ENCODE data around the gene GLP1R.

GRCh38 chr6:39083231-39083634 lies 34.7 kb downstream of the GLP1R start:
- TF ChIP-seq, protein P1, sequence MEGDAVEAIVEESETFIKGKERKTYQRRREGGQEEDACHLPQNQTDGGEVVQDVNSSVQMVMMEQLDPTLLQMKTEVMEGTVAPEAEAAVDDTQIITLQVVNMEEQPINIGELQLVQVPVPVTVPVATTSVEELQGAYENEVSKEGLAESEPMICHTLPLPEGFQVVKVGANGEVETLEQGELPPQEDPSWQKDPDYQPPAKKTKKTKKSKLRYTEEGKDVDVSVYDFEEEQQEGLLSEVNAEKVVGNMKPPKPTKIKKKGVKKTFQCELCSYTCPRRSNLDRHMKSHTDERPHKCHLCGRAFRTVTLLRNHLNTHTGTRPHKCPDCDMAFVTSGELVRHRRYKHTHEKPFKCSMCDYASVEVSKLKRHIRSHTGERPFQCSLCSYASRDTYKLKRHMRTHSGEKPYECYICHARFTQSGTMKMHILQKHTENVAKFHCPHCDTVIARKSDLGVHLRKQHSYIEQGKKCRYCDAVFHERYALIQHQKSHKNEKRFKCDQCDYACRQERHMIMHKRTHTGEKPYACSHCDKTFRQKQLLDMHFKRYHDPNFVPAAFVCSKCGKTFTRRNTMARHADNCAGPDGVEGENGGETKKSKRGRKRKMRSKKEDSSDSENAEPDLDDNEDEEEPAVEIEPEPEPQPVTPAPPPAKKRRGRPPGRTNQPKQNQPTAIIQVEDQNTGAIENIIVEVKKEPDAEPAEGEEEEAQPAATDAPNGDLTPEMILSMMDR (IDR thresholded peaks at IDR 0.05) = no peak
- no peak for TF ChIP-seq POLR2A (IDR thresholded peaks at IDR 0.05)

All from Peyer's patch (tissue), 4 donors.